ENCODE results near the gene TTYH1.

DNA sequence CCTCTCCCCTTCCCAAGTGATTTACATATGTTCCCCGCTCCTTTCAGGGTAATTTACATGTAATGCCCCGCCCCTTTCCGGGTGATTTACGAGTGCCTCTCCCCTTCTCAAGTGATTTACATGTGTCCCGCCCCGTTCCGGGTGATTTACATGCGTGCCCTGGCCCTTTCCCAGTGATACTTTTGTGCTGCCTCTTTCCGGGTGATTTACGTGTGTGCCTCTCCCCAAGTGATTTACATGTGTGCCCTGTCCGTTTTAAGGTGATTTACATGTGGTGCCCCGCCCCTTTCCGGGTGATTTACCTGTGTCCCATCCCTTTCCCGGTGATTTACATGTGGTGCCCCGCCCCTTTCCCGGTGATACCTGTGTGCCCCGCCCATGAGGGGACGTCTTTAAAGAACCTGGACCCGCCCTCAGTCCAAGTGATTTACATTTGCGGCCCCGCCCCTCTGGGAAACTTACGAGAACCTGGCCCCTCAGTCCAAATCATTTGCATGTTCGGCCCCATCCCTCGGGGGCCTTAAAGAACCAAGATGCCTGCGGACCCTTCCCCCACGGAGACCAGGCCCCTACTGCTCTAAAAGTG lies 48.9 kb downstream of the TTYH1 start:
- TF ChIP-seq POLR2A (IDR thresholded peaks at IDR 0.05), result no peak
- TF ChIP-seq, protein P1, sequence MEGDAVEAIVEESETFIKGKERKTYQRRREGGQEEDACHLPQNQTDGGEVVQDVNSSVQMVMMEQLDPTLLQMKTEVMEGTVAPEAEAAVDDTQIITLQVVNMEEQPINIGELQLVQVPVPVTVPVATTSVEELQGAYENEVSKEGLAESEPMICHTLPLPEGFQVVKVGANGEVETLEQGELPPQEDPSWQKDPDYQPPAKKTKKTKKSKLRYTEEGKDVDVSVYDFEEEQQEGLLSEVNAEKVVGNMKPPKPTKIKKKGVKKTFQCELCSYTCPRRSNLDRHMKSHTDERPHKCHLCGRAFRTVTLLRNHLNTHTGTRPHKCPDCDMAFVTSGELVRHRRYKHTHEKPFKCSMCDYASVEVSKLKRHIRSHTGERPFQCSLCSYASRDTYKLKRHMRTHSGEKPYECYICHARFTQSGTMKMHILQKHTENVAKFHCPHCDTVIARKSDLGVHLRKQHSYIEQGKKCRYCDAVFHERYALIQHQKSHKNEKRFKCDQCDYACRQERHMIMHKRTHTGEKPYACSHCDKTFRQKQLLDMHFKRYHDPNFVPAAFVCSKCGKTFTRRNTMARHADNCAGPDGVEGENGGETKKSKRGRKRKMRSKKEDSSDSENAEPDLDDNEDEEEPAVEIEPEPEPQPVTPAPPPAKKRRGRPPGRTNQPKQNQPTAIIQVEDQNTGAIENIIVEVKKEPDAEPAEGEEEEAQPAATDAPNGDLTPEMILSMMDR (IDR thresholded peaks at IDR 0.05), result no peak

All from adrenal gland (tissue), 5 donors.